HEK293 (cell line): ENCODE measurements around the gene TMF1.

Source experiments
- CTCF ChIA-PET: fragments of 350-600 bp; formaldehyde crosslinking; extraction: SDS; loops from one replicate; lab custom pipeline; 2021; ENCODE audit warnings: antibody characterized with exemption; lab: Yijun Ruan, JAX
- POLR2A ChIA-PET: fragments of 300-600 bp; formaldehyde crosslinking; extraction: SDS; loops from one replicate; lab custom pipeline; 2020; ENCODE audit warnings: antibody characterized with exemption, inconsistent platforms; lab: Yijun Ruan, JAX
- H3K27ac ChIP-seq: fragments of 200-500 bp; sonication (Bioruptor generic); 2 replicates; pipeline ENCODE4 v1.5.1; 2014; ENCODE audit warnings: low read depth, low read length, control low read depth, inconsistent platforms; ENCODE audit errors: extremely low read depth
- H3K36me3 ChIP-seq, 2 experiments: fragments of 200-500 bp in 1 of 2; sonication (Bioruptor generic) in 1 of 2; 1 replicate in 1 of 2; 2 replicates in 1 of 2; pipeline ENCODE4 v1.5.1; 2014 to 2017; ENCODE audit warnings: inconsistent platforms in 2 of 2, low read length in 2 of 2; ENCODE audit not compliant: control insufficient read depth in 2 of 2, insufficient read depth in 1 of 2
- H3K4me1 ChIP-seq: fragments of 200-500 bp; sonication (Bioruptor generic); 2 replicates; pipeline ENCODE4 v1.5.1; 2014; ENCODE audit warnings: mild to moderate bottlenecking, low read length, inconsistent platforms; ENCODE audit not compliant: control insufficient read depth, insufficient read depth
- H3K4me3 ChIP-seq: 2 replicates; pipeline ENCODE4 v1.5.1; 2011; ENCODE audit warnings: low read depth, mild to moderate bottlenecking, control low read depth, low read length, moderate library complexity
- H3K9me3 ChIP-seq: fragments of 200-500 bp; sonication (Bioruptor generic); 2 replicates; pipeline ENCODE4 v1.5.1; 2014; ENCODE audit warnings: low read depth, low read length, inconsistent platforms; ENCODE audit not compliant: control insufficient read depth, insufficient read depth
- BCL6B ChIP-seq: fragments of 450-650 bp; formaldehyde crosslinking; IDR thresholded peaks from 2 replicates; pipeline ENCODE4 v1.5.1; 2017; ENCODE audit warnings: missing biosample characterization, missing genetic modification characterization
- HIC1 ChIP-seq: fragments of 450-650 bp; formaldehyde crosslinking; IDR thresholded peaks from 2 replicates; pipeline ENCODE4 v1.5.1; 2016; ENCODE audit warnings: missing biosample characterization, missing genetic modification characterization
- ZBTB20 ChIP-seq: fragments of 450-650 bp; formaldehyde crosslinking; IDR thresholded peaks from 2 replicates; pipeline ENCODE4 v1.5.1; 2016; ENCODE audit warnings: missing biosample characterization, missing genetic modification characterization
- ZBTB7A ChIP-seq: fragments of 450-650 bp; formaldehyde crosslinking; IDR thresholded peaks from 2 replicates; pipeline ENCODE4 v1.5.1; 2016; ENCODE audit warnings: low read depth, missing biosample characterization, missing genetic modification characterization
- ZIC2 ChIP-seq: fragments of 450-650 bp; formaldehyde crosslinking; IDR thresholded peaks from 2 replicates; pipeline ENCODE4 v1.5.1; 2016; ENCODE audit warnings: missing biosample characterization, missing genetic modification characterization
- ZNF114 ChIP-seq: fragments of 450-650 bp; formaldehyde crosslinking; IDR thresholded peaks from 2 replicates; pipeline ENCODE4 v1.5.0; 2017; ENCODE audit warnings: missing biosample characterization, missing genetic modification characterization
- ZNF221 ChIP-seq: fragments of 450-650 bp; formaldehyde crosslinking; IDR thresholded peaks from 2 replicates; pipeline ENCODE4 v1.5.1; 2017; ENCODE audit warnings: missing biosample characterization, missing genetic modification characterization, borderline replicate concordance
- ZNF274 ChIP-seq, 2 experiments: fragments of 200-500 bp in 1 of 2; fragments of 450-650 bp in 1 of 2; sonication (Bioruptor generic) in 1 of 2; formaldehyde crosslinking in 1 of 2; IDR thresholded peaks; 2 replicates each; pipeline versions ENCODE4 v1.5.1 to v1.6.1; 2014 to 2016; ENCODE audit warnings: borderline replicate concordance in 1 of 2, inconsistent platforms in 1 of 2, low read length in 1 of 2, missing biosample characterization in 1 of 2, missing genetic modification characterization in 1 of 2
- ZNF280C ChIP-seq: fragments of 450-650 bp; formaldehyde crosslinking; IDR thresholded peaks from 2 replicates; pipeline ENCODE4 v1.5.1; 2016; ENCODE audit warnings: missing biosample characterization, missing genetic modification characterization
- ZNF311 ChIP-seq: fragments of 450-650 bp; formaldehyde crosslinking; IDR thresholded peaks from 2 replicates; pipeline ENCODE4 v1.5.1; 2017; ENCODE audit warnings: missing biosample characterization, missing genetic modification characterization, borderline replicate concordance
- ZNF324 ChIP-seq: fragments of 450-650 bp; formaldehyde crosslinking; IDR thresholded peaks from 2 replicates; pipeline ENCODE4 v1.5.1; 2016; ENCODE audit warnings: missing biosample characterization, missing genetic modification characterization
- ZNF37A ChIP-seq: fragments of 450-650 bp; IDR thresholded peaks from 2 replicates; pipeline ENCODE4 v1.5.1; 2018; ENCODE audit warnings: missing biosample characterization, missing genetic modification characterization
- ZNF394 ChIP-seq: fragments of 450-650 bp; formaldehyde crosslinking; IDR thresholded peaks from 2 replicates; pipeline ENCODE4 v1.5.1; 2016; ENCODE audit warnings: missing biosample characterization, missing genetic modification characterization, mild to moderate bottlenecking, moderate library complexity, borderline replicate concordance
- ZNF488 ChIP-seq: fragments of 450-650 bp; formaldehyde crosslinking; IDR thresholded peaks from 2 replicates; pipeline ENCODE4 v1.5.1; 2016; ENCODE audit warnings: missing biosample characterization, missing genetic modification characterization
- ZNF501 ChIP-seq: fragments of 450-650 bp; formaldehyde crosslinking; IDR thresholded peaks from 2 replicates; pipeline ENCODE4 v1.5.1; 2016; ENCODE audit warnings: missing biosample characterization, missing genetic modification characterization
- ZNF514 ChIP-seq: fragments of 450-650 bp; formaldehyde crosslinking; IDR thresholded peaks from 2 replicates; pipeline ENCODE4 v1.5.1; 2016; ENCODE audit warnings: missing biosample characterization, missing genetic modification characterization
- ZNF530 ChIP-seq: fragments of 450-650 bp; formaldehyde crosslinking; IDR thresholded peaks from 2 replicates; pipeline ENCODE4 v1.5.1; 2016; ENCODE audit warnings: low read depth, missing biosample characterization, missing genetic modification characterization
- ZNF623 ChIP-seq: fragments of 450-650 bp; formaldehyde crosslinking; IDR thresholded peaks from 2 replicates; pipeline ENCODE4 v1.5.1; 2016; ENCODE audit warnings: missing biosample characterization, missing genetic modification characterization
- ZNF645 ChIP-seq: fragments of 450-650 bp; formaldehyde crosslinking; IDR thresholded peaks from 2 replicates; pipeline ENCODE4; 2016; ENCODE audit warnings: missing biosample characterization, missing genetic modification characterization
- ZNF76 ChIP-seq: fragments of 450-650 bp; formaldehyde crosslinking; IDR thresholded peaks from 2 replicates; pipeline ENCODE4; 2016; ENCODE audit warnings: low read depth, missing biosample characterization, missing genetic modification characterization, borderline replicate concordance
- ZNF792 ChIP-seq: fragments of 450-650 bp; formaldehyde crosslinking; IDR thresholded peaks from 2 replicates; pipeline ENCODE4 v1.5.1; 2016; ENCODE audit warnings: missing biosample characterization, missing genetic modification characterization
- ZSCAN16 ChIP-seq: fragments of 450-650 bp; formaldehyde crosslinking; IDR thresholded peaks from 2 replicates; pipeline ENCODE4 v1.5.1; 2016; ENCODE audit warnings: missing biosample characterization, missing genetic modification characterization
- TF ChIP-seq, protein P1 (sequence below): fragments of 450-650 bp; formaldehyde crosslinking; IDR thresholded peaks from 2 replicates; pipeline ENCODE4 v1.5.1; 2016; ENCODE audit warnings: missing biosample characterization, missing genetic modification characterization
- TF ChIP-seq, protein P2 (sequence below): fragments of 450-650 bp; formaldehyde crosslinking; IDR thresholded peaks from 2 replicates; pipeline ENCODE4 v1.5.1; 2016; ENCODE audit warnings: missing biosample characterization, missing genetic modification characterization

The TMF1 gene

DNA sequence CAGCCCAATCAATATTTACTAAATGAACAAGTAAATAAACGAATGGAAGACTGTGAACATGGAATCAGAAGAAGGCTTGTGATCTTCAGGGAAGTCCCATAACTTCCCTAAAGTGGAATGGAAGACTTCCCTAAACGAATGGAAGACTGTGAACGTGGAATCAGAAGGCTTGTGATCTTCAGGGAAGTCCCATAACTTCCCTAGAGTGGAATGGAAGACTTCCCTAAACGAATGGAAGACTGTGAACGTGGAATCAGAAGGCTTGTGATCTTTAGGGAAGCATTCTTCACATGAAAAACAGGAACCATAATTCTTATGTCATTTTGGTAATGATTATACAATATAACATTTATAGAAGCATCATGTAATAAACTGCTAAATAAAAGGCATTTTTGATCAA lies 77.4 kb downstream of the TMF1 start:
- POLR2A ChIA-PET, result no interaction called here
- CTCF ChIA-PET, result interaction anchor here (0.6 to 2.2 kb wide), 6 partner anchors 9 to 81 kb away, joined by 3 to 8 read pairs (median 4); no protein-coding TSS in a partner anchor
- no peak for TF ChIP-seq ZNF488 (tag by site-specific recombination)
- TF ChIP-seq ZNF37A (tag by site-specific recombination), result no peak
- TF ChIP-seq, protein P1, sequence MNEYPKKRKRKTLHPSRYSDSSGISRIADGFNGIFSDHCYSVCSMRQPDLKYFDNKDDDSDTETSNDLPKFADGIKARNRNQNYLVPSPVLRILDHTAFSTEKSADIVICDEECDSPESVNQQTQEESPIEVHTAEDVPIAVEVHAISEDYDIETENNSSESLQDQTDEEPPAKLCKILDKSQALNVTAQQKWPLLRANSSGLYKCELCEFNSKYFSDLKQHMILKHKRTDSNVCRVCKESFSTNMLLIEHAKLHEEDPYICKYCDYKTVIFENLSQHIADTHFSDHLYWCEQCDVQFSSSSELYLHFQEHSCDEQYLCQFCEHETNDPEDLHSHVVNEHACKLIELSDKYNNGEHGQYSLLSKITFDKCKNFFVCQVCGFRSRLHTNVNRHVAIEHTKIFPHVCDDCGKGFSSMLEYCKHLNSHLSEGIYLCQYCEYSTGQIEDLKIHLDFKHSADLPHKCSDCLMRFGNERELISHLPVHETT (tag by site-specific recombination), result no peak
- TF ChIP-seq ZSCAN16 (tag by site-specific recombination), result no peak
- no peak for TF ChIP-seq ZNF280C (tag by site-specific recombination)
- TF ChIP-seq, all 188 proteins: peak for 0

DNA sequence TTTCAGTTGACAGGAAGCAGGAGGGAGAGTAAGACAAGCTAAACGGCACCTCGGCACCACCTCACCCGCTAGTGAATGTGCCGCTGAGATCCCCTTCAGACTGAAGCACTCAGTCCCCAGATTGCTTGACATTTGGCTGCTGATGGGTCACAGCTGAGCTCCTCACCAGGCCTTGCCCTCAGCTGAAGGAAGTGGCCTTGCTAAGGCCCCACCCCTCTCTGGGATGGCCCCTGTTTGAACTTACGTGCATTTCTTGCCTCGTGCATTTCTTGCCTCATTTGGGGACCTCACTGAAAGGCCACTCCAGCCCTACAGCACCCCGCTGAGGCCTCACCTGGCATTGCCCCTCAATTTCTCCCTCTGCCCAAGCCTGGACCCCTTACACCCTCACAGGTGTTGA lies 78.5 kb downstream of the TMF1 start:
- Histone ChIP-seq H3K4me1 (no peaks in the 10 kb centered on the region), H3K9me3 (no peaks in the 10 kb centered on the region), H3K4me3 (no peak overlapping the region), H3K36me3 (peaks cover 3 to 28% of the 10 kb centered on the region in 2 experiments; a peak in 2 of 3 replicates), H3K27ac (no peak overlapping the region)
- ChIA-PET CTCF (interaction anchor here (2.2 kb wide), 1 partner anchor 80 kb away, joined by 8 read pairs; no protein-coding TSS in a partner anchor), POLR2A (no interaction called here)
- TF ChIP-seq ZBTB7A (no peak), ZNF530 (tag by site-specific recombination) (no peak), ZBTB20 (tag by site-specific recombination) (no peak), ZNF221 (tag by site-specific recombination) (no peak), ZNF76 (tag by site-specific recombination) (no peak), ZNF645 (no peak), ZNF274 (IDR thresholded peaks at IDR 0.05; ENCODE audit: low read length) (no peak), ZNF274 (tag by site-specific recombination; IDR thresholded peaks at IDR 0.05; ENCODE audit: borderline replicate concordance) (no peak), ZNF501 (no peak), ZNF311 (tag by site-specific recombination) (no peak), ZNF324 (tag by site-specific recombination) (no peak), BCL6B (tag by site-specific recombination) (no peak), ZNF623 (tag by site-specific recombination) (no peak), ZNF394 (no peak), HIC1 (tag by site-specific recombination) (no peak), ZNF514 (tag by site-specific recombination) (no peak), ZIC2 (no peak), ZNF792 (tag by site-specific recombination) (no peak), ZNF114 (tag by site-specific recombination) (no peak)
- TF ChIP-seq, protein P2, sequence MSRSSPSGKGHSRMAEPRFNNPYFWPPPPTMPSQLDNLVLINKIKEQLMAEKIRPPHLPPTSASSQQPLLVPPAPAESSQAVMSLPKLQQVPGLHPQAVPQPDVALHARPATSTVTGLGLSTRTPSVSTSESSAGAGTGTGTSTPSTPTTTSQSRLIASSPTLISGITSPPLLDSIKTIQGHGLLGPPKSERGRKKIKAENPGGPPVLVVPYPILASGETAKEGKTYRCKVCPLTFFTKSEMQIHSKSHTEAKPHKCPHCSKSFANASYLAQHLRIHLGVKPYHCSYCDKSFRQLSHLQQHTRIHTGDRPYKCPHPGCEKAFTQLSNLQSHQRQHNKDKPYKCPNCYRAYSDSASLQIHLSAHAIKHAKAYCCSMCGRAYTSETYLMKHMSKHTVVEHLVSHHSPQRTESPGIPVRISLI (tag by site-specific recombination), result no peak

More for the DNA sequence above, 77.4 kb downstream of the TMF1 start:
- Histone ChIP-seq H3K27ac (no peak overlapping the region), H3K36me3 (peaks cover 3 to 38% of the 10 kb centered on the region in 2 experiments; a peak in 2 of 3 replicates), H3K4me1 (no peaks in the 10 kb centered on the region), H3K4me3 (no peak overlapping the region), H3K9me3 (no peaks in the 10 kb centered on the region)
